H4 (cell line): Measurements from ENCODE around the gene PUS7. TPM values are rescaled to one million over a fixed set of nuclear protein-coding genes. Genes with fewer than 3 reads are reported as not detected.
"Not testable (repeated sequence)": the region's sequence is repeated elsewhere in the genome, so short reads cannot be mapped to it uniquely, and the experiment has no call there.

Experiments
- DNase-seq: peaks from one replicate; pipeline ENCODE4 v3.0.0-alpha.2; 2015; ENCODE audit warnings: low spot score
- total RNA-seq: library from RNA; depleted of rRNA; stranded (reverse); fragments of >200 nt; shearing (Covaris generic); gene quantifications from 2 replicates; pipeline ENCODE4 v1.2.3, GENCODE V29; 2014; rRNA removed

The PUS7 gene
- total RNA-seq, 1 experiment from 2014 or later: 25.3 TPM

DNA sequence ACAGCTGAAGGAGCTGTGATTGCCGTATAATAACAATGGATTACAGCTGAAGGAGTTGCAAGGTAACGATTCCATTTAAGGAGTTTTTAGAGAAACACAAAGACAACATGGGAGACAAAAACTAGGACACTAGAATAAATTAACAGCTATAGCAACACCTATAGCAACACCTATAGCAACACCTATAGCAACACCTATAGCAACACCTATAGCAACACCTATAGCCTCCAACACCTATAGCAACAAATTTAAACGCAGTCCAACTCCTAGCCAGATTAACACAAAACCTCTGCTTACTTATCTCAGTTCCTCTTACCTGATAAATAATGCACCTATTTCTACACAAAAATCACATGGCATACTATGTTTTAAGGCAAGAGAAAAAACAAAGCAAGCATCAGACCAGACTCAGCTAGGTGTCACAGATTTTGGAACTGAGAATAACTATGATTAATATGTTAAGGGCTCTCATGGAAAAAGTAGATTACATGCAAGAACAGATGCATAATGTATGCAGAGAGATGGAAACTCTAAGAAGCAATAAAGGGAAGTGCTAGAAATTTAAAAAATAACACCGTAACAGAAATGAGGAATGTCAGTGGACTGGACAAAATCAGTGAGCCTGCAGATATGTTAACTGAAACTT lies 77.6 kb downstream of the PUS7 start:
- no peak for DNase-seq

DNA sequence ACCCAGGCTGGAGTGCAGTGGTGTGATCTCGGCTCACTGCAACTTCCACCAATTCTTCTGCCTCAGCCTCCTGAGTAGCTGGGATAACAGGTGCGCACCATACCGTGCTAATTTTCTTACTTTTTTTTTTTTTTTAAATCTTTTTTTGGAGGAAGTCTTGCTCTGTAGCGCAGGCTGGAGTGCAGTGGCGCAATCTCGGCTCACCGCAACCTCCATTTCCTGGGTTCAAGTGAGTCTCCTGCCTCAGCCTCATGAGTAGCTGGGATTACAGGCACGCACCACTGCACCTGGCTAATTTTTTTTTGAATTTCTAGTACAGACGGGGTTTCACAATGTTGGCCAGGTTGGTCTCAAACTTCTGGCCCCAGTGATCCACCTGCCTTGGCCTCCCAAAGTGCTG lies 79.9 kb downstream of the PUS7 start:
- not testable (repeated sequence) for DNase-seq

DNA sequence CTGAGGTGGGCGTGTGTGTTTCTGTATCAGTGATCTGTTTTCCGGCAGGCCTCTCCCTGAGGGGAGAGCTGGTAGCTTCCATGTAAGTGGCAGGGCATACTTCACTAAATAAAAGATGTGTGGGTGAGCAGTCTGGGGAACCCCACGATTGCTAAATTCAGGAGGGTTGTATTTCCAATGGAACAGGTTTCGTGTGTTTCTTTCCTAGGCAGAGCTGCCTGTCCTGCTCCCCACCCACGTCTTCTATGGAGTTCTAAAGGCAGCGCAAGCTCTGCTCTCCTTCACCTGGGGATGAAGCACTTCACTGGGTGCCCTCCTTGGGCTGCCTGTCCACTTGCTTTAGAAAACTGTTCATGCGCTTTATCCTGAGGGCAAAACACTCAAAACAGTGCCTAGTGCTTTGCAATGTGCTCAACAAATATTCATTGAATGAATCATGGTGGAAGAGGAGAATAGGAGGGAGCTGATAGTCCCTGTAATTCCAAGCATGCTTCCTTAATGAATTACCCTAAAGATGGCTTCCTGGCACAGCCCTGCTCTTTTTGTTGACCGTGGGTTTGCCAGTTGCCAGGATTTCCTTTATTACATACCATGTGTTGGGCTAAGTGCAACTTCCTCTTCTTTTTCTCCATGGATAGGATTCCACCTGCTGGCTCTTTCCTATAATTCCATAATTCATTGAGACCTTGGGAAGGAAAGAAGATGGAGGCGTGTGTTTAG lies 82.7 kb downstream of the PUS7 start:
- peak; percentile 40 for DNase-seq

DNA sequence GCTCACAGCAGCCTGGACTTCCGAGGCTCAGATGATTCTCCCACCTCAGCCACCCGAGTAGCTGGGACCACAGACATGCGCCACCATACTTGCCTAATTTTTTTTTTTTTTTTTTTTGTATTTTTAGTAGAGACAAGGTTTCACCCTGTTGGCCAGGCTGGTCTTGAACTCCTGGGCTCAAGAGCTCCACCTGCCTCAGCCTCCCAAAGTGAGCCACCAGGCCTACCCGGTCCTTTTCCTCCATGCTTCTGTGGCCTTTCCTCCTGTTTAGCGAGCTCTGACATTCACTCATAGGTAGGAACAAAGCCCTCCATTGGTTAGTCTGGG lies 83.3 kb downstream of the PUS7 start:
- no peak for DNase-seq

DNA sequence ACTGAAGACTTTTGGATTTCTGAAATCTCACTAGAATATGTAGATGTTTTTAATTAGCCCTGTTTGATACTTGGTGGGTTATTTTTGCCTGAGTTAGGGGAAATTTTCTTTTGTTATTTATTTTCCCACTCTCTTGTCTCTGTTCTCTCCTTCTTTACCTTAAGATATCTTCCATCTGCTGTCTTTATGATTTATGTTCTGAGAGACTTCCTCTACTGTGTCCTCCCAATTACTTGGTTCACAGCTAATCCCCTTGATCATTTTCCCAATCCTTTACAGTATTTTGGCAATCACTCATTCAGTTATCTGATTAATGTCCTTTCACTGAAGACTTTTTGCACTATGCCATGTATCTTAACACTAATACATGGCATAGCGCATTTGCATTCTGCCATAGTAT lies 83.8 kb downstream of the PUS7 start:
- DNase-seq: no peak

DNA sequence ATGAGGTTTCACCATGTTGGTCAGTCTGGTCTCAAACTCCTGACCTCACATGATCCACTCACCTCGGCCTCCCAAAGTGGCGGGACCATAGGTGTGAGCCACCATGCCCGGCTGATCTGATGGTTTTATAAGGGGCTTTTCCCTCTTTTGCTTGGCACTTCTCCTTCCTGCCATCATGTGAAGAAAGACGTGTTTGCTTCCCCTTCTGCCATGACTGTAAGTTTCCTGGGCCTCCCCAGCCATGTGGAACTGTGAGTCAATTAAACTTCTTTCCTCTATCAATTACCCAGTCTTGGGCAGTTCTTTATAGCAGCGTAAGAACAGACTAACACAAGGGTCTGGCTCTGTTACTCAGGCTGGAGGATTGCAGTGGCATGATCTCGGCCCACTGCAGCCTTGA lies 84.7 kb downstream of the PUS7 start:
- not testable (repeated sequence) for DNase-seq

DNA sequence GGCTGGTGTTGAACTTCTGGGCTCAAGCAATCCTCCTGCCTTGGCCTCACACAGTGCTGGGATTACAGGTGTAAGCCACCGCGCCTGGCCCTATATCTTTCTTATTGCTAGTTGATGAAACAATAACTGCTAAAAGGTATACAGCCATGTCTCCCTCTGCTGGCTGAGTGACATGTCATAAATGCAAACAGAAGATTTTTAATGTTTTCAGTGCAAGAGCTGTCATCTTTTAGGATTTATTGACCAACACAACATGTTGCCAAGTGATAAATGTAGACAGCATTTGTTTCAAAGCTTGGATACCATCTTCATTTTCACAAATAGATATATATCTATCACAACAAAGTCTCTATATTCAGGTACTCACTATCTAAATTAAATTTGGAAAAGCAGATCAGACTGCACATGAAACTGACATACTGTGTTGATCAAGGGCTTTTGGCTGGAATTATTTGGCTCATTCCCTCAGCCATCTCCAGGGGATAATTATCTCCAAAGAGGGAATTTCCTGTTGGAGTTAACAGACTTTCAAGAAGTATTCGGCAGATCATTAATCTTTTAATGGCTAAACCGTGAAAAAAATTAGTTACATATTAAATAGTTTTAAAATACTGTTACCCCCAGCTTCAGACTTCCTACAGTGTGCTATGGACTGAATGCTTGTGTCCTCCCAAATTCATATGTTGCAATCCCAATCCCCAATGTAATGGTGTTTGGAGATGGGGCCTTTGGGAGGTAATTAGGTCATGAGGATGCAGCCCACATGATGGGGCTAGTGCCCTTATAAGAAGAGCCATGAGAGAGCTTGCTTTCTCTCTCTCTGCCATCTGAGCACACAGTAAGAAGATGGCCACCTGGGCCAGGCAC lies 92.1 kb downstream of the PUS7 start:
- DNase-seq: peak; percentile 46

DNA sequence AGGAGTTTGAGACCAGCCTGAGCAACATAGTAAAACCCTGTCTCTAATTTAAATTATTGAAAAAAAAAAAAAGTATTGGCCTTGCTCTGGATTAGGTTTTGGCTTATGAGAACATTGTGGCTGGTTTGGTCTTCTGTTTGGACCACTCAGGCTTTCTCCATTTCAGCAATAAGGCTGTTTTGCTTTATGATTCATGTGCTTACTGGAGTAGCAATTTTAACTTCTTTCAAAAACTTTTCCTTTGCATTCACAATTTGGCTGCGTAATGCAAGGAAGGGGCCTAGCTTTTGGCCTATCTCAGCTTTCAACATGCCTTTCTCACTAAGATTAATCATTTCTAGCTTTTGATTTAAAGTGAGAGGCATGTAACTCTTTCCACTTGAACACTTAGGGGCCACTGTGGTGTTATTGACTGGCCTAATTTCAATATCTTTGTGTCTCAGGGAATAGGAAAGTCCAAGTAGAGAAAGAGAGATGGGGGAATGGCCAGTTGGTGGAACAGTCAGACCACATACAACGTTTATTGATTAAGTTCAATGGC lies 95.4 kb downstream of the PUS7 start:
- no peak for DNase-seq

DNA sequence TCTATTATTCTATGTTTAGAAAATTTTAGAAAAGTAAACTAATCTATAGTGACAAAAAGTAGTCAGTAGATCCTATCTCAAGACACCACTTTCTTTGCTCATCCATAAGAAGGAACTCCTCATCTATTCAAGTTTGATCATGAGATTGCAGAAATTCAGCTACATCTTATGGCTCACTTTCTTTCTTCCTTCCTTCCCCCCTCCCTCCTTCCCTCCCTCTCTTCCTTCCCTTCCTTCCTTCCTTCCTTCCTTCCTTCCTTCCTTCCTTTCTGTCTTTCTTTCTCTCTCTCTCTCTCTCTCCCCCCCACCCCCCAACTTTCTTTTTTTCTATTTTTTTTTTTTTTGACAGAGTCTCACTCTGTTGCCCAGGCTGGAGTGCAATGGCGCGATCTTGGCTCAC lies 98.1 kb downstream of the PUS7 start:
- DNase-seq: no peak

DNA sequence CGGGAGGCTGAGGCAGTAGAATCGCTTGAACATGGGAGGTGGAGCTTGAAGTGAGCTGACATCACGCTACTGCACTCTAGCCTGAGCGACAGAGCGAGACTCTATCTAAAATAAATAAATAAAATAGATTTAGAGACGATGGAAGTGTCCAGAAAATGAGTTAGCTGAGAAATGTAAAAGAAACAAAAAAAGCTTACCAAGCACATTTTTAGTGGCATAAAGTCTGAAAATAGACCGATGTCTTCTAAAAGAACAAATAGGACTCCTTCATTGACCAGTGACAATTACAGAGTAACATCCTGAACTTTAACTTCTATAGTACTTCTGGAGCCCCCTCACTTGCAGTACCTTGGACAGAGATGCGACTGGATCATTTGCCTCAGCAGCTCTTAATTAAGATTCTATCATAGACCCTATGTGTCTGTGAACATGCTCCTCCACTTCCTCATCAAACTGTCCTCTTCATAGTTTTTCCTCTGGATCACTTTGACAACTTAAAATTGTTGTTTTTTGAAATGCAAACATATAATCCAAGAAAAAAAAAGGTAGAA lies 108.1 kb downstream of the PUS7 start:
- no peak for DNase-seq

DNA sequence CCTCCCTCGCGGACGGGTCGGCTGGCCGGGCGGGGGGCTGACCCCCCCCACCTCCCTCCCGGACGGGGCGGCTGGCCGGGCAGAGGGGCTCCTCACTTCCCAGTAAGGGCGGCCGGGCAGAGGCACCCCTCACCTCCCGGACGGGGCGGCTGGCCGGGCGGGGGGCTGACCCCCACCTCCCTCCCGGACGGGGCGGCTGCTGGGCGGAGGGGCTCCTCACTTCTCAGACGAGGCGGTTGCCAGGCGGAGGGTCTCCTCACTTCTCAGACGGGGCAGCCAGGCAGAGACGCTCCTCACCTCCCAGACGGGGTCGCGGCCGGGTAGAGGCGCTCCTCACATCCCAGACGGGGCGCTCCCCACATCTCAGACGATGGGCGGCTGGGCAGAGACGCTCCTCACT lies 111.3 kb downstream of the PUS7 start:
- not testable (repeated sequence) for DNase-seq

DNA sequence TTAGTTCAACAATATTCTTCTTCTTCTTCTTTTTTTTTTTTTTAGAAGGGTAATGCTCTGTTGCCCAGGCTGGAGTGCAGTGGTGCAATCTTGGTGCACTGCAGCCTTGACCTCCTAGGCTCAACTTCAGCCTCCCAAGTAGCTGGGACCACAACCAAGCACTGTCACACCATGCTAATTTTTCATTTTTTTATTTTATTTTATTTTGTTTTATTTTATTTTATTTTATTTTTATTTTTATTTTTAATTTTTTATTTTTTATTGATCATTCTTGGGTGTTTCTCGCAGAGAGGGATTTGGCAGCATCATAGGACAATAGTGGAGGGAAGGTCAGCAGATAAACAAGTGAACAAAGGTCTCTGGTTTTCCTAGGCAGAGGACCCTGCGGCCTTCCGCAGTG lies 112.3 kb downstream of the PUS7 start:
- not testable (repeated sequence) for DNase-seq

DNA sequence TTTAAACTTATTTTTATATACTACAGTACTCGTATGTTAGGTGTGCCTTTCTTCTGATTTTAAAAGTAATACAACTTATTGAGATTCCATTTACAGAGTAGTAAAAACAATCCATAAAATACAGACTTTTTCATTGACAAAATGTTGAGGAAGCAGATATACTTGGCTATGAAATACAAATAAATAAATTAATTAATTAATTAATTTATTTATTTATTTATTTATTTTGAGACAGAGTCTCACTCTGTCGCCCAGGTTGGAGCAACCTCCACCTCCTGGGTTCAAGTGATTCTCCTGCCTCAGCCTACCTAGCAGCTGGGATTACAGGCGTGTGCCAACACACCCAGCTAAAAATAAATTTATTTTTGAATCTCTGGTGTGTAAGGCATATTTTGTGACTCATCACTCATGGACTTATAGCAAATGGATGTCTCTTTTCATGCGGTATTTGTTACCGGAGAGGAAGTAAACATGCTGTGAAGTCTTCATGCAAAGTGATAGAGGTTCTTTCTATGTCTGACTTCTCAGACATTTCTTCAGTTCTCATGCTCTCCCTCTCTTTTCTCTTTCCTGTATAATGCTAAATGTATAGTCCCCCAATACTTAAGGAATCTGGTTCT lies 113.2 kb downstream of the PUS7 start:
- no peak for DNase-seq

Other genes with a start within 250 kb of the PUS7 start
- gene SRPK2, start 133.3 kb downstream of the PUS7 start, total RNA-seq: 44.0 and 46.9 TPM in 2 replicates
- gene RINT1, start 9.9 kb upstream of the PUS7 start, total RNA-seq: 4.1 and 7.7 TPM in 2 replicates
- not detected in 2 replicates for gene EFCAB10, start 59.2 kb upstream of the PUS7 start, total RNA-seq